ENCODE data around the gene ELOVL7. TPM values are rescaled to one million over a fixed set of nuclear protein-coding genes. Genes with fewer than 3 reads are reported as not detected.
A peak's percentile ranks its signal among the peaks of the same experiment; 100 is the strongest.
"Not testable (repeated sequence)": the region's sequence is repeated elsewhere in the genome, so short reads cannot be mapped to it uniquely, and the experiment has no call there.

ELOVL7 gene
- total RNA-seq, 4 donors from 2014 or later = 16.6 to 57.6 (median 40.4) TPM

DNA sequence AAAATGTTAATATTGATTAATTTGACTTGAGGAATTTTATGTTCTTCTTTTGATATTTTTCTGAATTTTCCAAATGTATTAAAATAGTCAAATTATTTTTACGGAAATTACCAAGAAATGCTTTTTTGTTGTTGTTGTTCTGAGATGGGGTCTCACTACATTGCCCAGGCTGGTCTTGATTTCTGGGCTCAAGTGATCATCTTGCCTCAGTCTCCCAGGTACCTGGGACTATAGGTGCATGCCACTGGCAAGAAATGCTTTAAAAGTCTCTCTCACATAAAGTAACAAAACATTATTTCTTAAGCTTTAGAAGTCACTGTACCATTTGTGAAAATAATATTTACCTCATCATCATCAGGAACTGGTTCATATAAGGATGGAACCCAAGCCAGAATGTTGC is 43.0 kb upstream of the ELOVL7 start:
- Histone ChIP-seq H3K4me1 (no peaks in the 10 kb centered on the region), H3K27me3 (no peaks in the 10 kb centered on the region), H3K9me3 (no peaks in the 10 kb centered on the region), H3K4me3 (no peak overlapping the region), H3K27ac (no peak overlapping the region), H3K36me3 (peaks cover 2% of the 10 kb centered on the region)
- TF ChIP-seq EP300 (IDR thresholded peaks at IDR 0.05) = no peak
- TF ChIP-seq POLR2AphosphoS5 (IDR thresholded peaks at IDR 0.05) = no peak
- no peak for TF ChIP-seq POLR2A (IDR thresholded peaks at IDR 0.05)
- TF ChIP-seq, protein P1, sequence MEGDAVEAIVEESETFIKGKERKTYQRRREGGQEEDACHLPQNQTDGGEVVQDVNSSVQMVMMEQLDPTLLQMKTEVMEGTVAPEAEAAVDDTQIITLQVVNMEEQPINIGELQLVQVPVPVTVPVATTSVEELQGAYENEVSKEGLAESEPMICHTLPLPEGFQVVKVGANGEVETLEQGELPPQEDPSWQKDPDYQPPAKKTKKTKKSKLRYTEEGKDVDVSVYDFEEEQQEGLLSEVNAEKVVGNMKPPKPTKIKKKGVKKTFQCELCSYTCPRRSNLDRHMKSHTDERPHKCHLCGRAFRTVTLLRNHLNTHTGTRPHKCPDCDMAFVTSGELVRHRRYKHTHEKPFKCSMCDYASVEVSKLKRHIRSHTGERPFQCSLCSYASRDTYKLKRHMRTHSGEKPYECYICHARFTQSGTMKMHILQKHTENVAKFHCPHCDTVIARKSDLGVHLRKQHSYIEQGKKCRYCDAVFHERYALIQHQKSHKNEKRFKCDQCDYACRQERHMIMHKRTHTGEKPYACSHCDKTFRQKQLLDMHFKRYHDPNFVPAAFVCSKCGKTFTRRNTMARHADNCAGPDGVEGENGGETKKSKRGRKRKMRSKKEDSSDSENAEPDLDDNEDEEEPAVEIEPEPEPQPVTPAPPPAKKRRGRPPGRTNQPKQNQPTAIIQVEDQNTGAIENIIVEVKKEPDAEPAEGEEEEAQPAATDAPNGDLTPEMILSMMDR (IDR thresholded peaks at IDR 0.05) = no peak
- WGBS = 93% methylated on average over 1 of the region's 1 CpG
- no peak for DNase-seq (ENCODE audit: low spot score in 2 of 2)

DNA sequence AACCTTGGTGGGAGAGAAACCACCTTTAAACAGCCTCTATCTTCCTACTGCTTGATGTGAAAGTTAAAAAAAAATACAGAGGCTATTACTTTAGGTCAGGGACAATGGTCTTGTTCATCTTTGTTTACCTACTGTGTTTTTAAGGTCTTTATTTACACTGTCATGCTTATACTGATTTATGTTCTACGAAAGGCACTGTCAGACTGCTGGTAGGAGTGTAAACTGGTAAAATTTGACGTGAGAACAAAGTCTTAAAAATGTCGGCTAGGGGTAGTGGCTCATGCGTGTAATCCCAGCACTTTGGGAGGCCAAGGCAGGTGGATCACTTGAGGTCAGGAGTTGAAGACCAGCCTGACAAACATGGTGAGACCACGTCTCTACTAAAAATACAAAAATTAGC is 42.1 kb upstream of the ELOVL7 start:
- H3K27ac ChIP-seq = no peak overlapping the region
- TF ChIP-seq POLR2AphosphoS5 (IDR thresholded peaks at IDR 0.05) (no peak), EP300 (IDR thresholded peaks at IDR 0.05) (no peak), POLR2A (IDR thresholded peaks at IDR 0.05) (no peak)
- TF ChIP-seq, protein P1 (IDR thresholded peaks at IDR 0.05) = no peak
- no peak for DNase-seq (ENCODE audit: low spot score in 2 of 2)
- 95% methylated on average over 5 of the region's 5 CpGs for WGBS
- H3K4me1 ChIP-seq = no peaks in the 10 kb centered on the region
- no peak overlapping the region for H3K4me3 ChIP-seq
- H3K36me3 ChIP-seq = peaks cover 5% of the 10 kb centered on the region
- H3K27me3 ChIP-seq = no peaks in the 10 kb centered on the region
- H3K9me3 ChIP-seq = no peaks in the 10 kb centered on the region

DNA sequence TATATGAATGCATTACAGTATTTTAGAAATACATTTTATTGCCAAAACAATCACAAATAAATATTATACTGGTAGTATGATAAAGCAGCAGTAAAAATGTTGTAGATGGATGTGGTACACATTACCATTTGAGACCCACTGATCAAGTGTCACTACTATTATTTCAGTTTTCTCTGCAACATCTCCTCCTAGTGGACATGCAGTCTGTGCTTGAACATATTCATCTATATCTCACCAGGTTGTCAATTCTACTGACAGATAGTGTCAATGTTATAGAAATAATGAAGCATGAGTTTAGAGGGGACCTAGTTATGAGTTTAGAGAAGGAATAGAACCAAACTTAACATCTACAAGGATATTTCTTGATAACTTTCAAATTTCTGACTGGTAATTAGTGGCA is 39.2 kb upstream of the ELOVL7 start:
- Histone ChIP-seq H3K36me3 (peaks cover 5% of the 10 kb centered on the region), H3K27me3 (no peaks in the 10 kb centered on the region), H3K27ac (no peak overlapping the region), H3K4me3 (no peak overlapping the region), H3K4me1 (no peaks in the 10 kb centered on the region), H3K9me3 (no peaks in the 10 kb centered on the region)
- DNase-seq (ENCODE audit: low spot score in 2 of 2) = no peak
- TF ChIP-seq, protein P1 (IDR thresholded peaks at IDR 0.05) = peak in 1 of 2 donors; percentile 13
- no peak for TF ChIP-seq EP300 (IDR thresholded peaks at IDR 0.05)

DNA sequence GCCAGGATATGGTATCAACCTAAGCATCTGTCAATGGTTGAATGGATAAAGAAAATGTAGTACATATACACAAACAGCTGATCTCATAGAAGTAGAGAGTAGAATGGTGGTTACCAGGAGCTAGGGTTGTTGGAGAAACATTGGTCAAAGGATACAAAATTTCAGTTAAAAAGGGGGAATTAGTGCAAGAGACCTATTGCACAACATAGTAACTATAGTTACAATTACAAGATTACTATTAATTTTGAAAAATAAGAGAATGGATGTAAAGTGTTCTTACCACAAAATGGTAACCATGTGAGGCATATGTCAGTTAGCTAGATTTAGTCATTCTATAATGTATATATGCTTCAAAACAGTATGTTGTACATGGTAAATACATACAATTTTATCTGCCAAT is 28.8 kb upstream of the ELOVL7 start:
- TF ChIP-seq, protein P1 (IDR thresholded peaks at IDR 0.05) = no peak
- TF ChIP-seq POLR2A (IDR thresholded peaks at IDR 0.05) (no peak), POLR2AphosphoS5 (IDR thresholded peaks at IDR 0.05) (no peak), EP300 (IDR thresholded peaks at IDR 0.05) (no peak)

GRCh38 chr5:60870857-60871256 is 26.8 kb upstream of the ELOVL7 start:
- Histone ChIP-seq H3K9me3 (peaks cover 13% of the 10 kb centered on the region), H3K4me1 (no peaks in the 10 kb centered on the region), H3K36me3 (no peaks in the 10 kb centered on the region), H3K27ac (no peak overlapping the region), H3K4me3 (no peak overlapping the region), H3K27me3 (no peaks in the 10 kb centered on the region)
- TF ChIP-seq POLR2A (IDR thresholded peaks at IDR 0.05) = no peak
- no peak for TF ChIP-seq EP300 (IDR thresholded peaks at IDR 0.05)
- TF ChIP-seq, protein P1 (IDR thresholded peaks at IDR 0.05) = no peak
- TF ChIP-seq POLR2AphosphoS5 (IDR thresholded peaks at IDR 0.05) = no peak
- no peak for DNase-seq (ENCODE audit: low spot score in 2 of 2)
- 98% methylated on average over 3 of the region's 3 CpGs for WGBS

More for the DNA sequence above, 28.8 kb upstream of the ELOVL7 start:
- Histone ChIP-seq H3K4me3 (no peak overlapping the region), H3K27ac (no peak overlapping the region), H3K36me3 (no peaks in the 10 kb centered on the region), H3K4me1 (no peaks in the 10 kb centered on the region), H3K27me3 (no peaks in the 10 kb centered on the region), H3K9me3 (peaks cover 13% of the 10 kb centered on the region)
- DNase-seq (ENCODE audit: low spot score in 2 of 2) = no peak

DNA sequence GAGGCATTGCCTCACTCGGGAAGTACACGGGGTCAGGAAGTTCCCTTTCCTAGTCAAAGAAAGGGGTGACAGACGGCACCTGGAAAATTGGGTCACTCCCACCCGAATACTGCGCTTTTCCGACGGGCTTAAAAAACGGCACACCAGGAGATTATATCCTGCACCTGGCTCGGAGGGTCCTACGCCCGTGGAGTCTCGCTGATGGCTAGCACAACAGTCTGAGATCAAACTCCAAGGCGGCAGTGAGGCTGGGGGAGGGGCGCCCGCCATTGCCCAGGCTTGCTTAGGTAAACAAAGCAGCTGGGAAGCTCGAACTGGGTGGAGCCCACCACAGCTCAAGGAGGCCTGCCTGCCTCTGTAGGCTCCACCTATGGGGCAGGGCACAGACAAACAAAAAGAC is 16.5 kb upstream of the ELOVL7 start:
- not testable (repeated sequence) for DNase-seq (ENCODE audit: low spot score in 2 of 2); H3K36me3 ChIP-seq; H3K9me3 ChIP-seq; H3K4me1 ChIP-seq; H3K27me3 ChIP-seq; H3K4me3 ChIP-seq; H3K27ac ChIP-seq
- 94% methylated on average over 16 of the region's 16 CpGs for WGBS

Data from suprapubic skin (tissue), 4 donors.